ENCODE measurements around the gene PDXDC1. TPM values are rescaled to one million over a fixed set of nuclear protein-coding genes. Genes with fewer than 3 reads are reported as not detected.
"Not testable (repeated sequence)": the region's sequence is repeated elsewhere in the genome, so short reads cannot be mapped to it uniquely, and the experiment has no call there.

The PDXDC1 gene
- total and polyA plus RNA-seq, 9 of the 15 experiments (the other 6 are each of a cell fraction or from before 2014, with no cell fraction given): 5.1 to 95.4 (median 45.8) TPM

- H3K4me1 ChIP-seq (replicated peaks in 1 of 2; ENCODE audit: control insufficient read depth in 2 of 2, insufficient read depth in 2 of 2, low read length in 2 of 2); H3K27me3 ChIP-seq (ENCODE audit: control insufficient read depth in 2 of 2, insufficient read depth in 2 of 2, low read length in 2 of 2); H3K4me3 ChIP-seq; intact Hi-C loops (cut with micrococcal nuclease); POLR2A ChIA-PET; H4K20me1 ChIP-seq (replicated peaks; ENCODE audit: control insufficient read depth, insufficient read depth, low read length); in situ Hi-C loops (cut with MboI); H3K9me1 ChIP-seq (ENCODE audit: control insufficient read depth, insufficient read depth, low read length); CTCF ChIA-PET (ENCODE audit: low intra/inter-chr PET ratio); H3K9ac ChIP-seq (ENCODE audit: insufficient read depth in 1 of 2, low read depth in 2 of 2, low read length in 2 of 2); H3K4me2 ChIP-seq (ENCODE audit: insufficient read depth, low read length); H3K79me2 ChIP-seq (ENCODE audit: control insufficient read depth, insufficient read depth, low read length); H2AFZ ChIP-seq (ENCODE audit: low read depth, low read length); H3K9me3 ChIP-seq (replicated peaks; ENCODE audit: control insufficient read depth, insufficient read depth, low read depth, low read length): not testable (repeated sequence)
- Histone ChIP-seq H3K27ac (ENCODE audit: extremely low read depth, low read depth, low read length) (0 out of 3 replicates have a peak overlapping the region, but pooled peaks have one; percentile 18), H3K36me3 (ENCODE audit: control insufficient read depth, insufficient read depth, low read length) (peaks cover 47% of the 10 kb centered on the region)
- TF ChIP-seq CREM (IDR thresholded peaks at IDR 0.05; ENCODE audit: low read depth) (0 out of 2 replicates have a peak, but pooled peaks have one; percentile 22), FOXA3 (CRISPR knock-in tag; conservative IDR thresholded peaks at IDR 0.05 in 1 of 2, IDR thresholded peaks at IDR 0.05 in 1 of 2) (peak; percentile 14 to 52; a peak in 1 of 4 replicates), TFAP4 (CRISPR knock-in tag; IDR thresholded peaks at IDR 0.05; ENCODE audit: borderline replicate concordance) (peak; percentile 92), FOXK2 (conservative IDR thresholded peaks at IDR 0.05 in 1 of 2, IDR thresholded peaks at IDR 0.05 in 1 of 2; ENCODE audit: low read depth in 2 of 2) (peak; percentile 29 to 49; a peak in 1 of 4 replicates), MNT (conservative IDR thresholded peaks at IDR 0.05) (peak in 1 of 2 experiments; percentile 59; a peak in 3 of 4 replicates), ZNF318 (IDR thresholded peaks at IDR 0.05; ENCODE audit: borderline replicate concordance in 1 of 2, low read depth in 1 of 2) (peak in 1 of 2 experiments; percentile 21; a peak in 1 of 4 replicates), DACH1 (IDR thresholded peaks at IDR 0.05; ENCODE audit: partially characterized antibody) (peak; percentile 74)
- DNase-seq (ENCODE audit: extremely low read depth in 1 of 4, low spot score in 3 of 4) (peak in 1 of 4 experiments; percentile 31), ATAC-seq (peak; percentile 68), FAIRE-seq (peak; percentile 65)
- BruUV-seq (replicated peaks): TSS peak; percentile 8
- WGBS (ENCODE audit: insufficient coverage, low coverage, missing lambda C conversion rate): 37% methylated on average over 4 of the region's 4 CpGs
These were observed 42.2 kb downstream of the PDXDC1 start for GRCh38 chr16:15016951-15017580.

Measured in K562 (cell line).